PC-9 (cell line): Measurements from ENCODE around the gene PEPD.

ENCODE experiments used
- EZH2 ChIP-seq: fragments of 200-600 bp; sonication (generic); IDR thresholded peaks from 2 replicates; pipeline ENCODE4 v1.8.0; 2017; ENCODE audit warnings: antibody characterized with exemption, low read depth
- TF ChIP-seq, protein P1 (sequence below): fragments of 200-600 bp; sonication (generic); conservative IDR thresholded peaks from 2 replicates; pipeline ENCODE4 v1.6.1; 2017; ENCODE audit warnings: mixed run types, antibody characterized with exemption, mild to moderate bottlenecking, moderate library complexity

DNA sequence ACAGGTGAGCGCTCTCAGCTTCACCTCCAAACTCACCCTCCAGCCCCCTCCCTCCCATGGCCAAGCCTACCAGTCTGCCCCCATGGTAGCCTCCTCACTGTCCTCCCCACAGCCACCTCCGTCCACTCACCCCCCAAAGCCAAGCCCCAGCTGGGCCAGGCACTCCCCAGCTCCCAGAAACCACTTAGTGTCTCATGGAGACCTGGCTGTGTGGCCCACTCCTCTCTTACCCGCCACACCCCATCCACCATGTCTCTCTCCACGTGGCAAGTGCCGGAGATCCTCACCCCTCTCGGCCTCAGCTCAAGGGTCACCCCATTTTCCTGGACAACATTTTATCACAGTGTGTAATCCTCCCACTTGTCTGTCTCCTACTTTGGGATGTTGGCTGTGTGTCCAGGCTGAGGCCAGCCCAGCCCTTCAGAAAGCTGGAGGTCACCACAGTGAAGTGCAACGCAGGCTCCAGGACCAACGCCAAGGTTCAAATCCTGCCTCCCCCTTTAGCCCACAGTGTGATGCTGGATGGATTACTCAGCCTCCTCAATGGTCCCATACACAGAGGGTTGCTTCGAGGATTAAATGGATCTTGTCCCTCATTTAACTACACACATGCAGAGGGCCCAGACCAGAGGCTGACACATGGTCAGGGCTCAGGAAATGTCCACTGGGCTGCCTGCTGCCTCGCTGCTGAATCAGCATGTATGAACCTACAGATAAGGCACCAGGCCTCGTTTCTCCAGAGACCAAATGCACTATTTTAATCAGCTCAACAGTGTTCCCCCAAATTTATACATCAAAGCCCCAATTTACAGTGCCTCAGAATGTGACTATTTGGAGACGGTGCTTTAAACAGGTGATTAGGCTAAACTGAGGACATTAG, 76.8 kb downstream of the PEPD start:
- TF ChIP-seq, protein P1, sequence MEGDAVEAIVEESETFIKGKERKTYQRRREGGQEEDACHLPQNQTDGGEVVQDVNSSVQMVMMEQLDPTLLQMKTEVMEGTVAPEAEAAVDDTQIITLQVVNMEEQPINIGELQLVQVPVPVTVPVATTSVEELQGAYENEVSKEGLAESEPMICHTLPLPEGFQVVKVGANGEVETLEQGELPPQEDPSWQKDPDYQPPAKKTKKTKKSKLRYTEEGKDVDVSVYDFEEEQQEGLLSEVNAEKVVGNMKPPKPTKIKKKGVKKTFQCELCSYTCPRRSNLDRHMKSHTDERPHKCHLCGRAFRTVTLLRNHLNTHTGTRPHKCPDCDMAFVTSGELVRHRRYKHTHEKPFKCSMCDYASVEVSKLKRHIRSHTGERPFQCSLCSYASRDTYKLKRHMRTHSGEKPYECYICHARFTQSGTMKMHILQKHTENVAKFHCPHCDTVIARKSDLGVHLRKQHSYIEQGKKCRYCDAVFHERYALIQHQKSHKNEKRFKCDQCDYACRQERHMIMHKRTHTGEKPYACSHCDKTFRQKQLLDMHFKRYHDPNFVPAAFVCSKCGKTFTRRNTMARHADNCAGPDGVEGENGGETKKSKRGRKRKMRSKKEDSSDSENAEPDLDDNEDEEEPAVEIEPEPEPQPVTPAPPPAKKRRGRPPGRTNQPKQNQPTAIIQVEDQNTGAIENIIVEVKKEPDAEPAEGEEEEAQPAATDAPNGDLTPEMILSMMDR = no peak
- no peak for TF ChIP-seq EZH2
